A673 (cell line): ENCODE data around the gene SWT1. TPM values are rescaled to one million over a fixed set of nuclear protein-coding genes. Genes with fewer than 3 reads are reported as not detected.
"Not testable (repeated sequence)": the region's sequence is repeated elsewhere in the genome, so short reads cannot be mapped to it uniquely, and the experiment has no call there.

Experiments
- BruUV-seq: library from RNA; stranded (reverse); fragments of 400-500 nt; replicated peaks from 2 replicates; lab custom pipeline; 2021; lab: Mats Ljungman, UMichigan
- CTCF ChIA-PET: fragments of 300-600 bp; sonication (Branson Sonifier 250); formaldehyde crosslinking; loops from one replicate; lab custom pipeline; 2022; ENCODE audit warnings: antibody characterized with exemption; lab: Charles Lee
- POLR2A ChIA-PET: fragments of 300-600 bp; sonication (Branson Sonifier 250); formaldehyde crosslinking; loops from one replicate; lab custom pipeline; 2022; ENCODE audit warnings: antibody characterized with exemption; ENCODE audit not compliant: low non-redundant PET; lab: Charles Lee
- DNase-seq: peaks from one replicate; pipeline ENCODE4 v3.0.0-alpha.2; 2015; ENCODE audit warnings: low spot score
- H3K27ac ChIP-seq: fragments of 200-600 bp; sonication (generic); 2 replicates; pipeline ENCODE4 v1.5.1; 2016; ENCODE audit warnings: mixed run types, low read depth, mild to moderate bottlenecking, mixed read lengths, antibody characterized with exemption, low read length; ENCODE audit not compliant: poor library complexity, severe bottlenecking
- H3K27me3 ChIP-seq: fragments of 200-600 bp; sonication (generic); replicated peaks from 2 replicates; pipeline ENCODE4 v1.6.1; 2017; ENCODE audit warnings: mixed run types, low read depth, mild to moderate bottlenecking, mixed read lengths, antibody characterized with exemption, low read length; ENCODE audit not compliant: insufficient read depth, poor library complexity
- H3K36me3 ChIP-seq: fragments of 200-600 bp; sonication (generic); 2 replicates; pipeline ENCODE4 v1.6.1; 2016; ENCODE audit warnings: mixed run types, mild to moderate bottlenecking, mixed read lengths, antibody characterized with exemption, low read length; ENCODE audit not compliant: insufficient read depth, poor library complexity, severe bottlenecking
- H3K4me1 ChIP-seq: fragments of 200-600 bp; sonication (generic); 2 replicates; pipeline ENCODE4 v1.6.1; 2017; ENCODE audit warnings: mixed run types, mild to moderate bottlenecking, mixed read lengths, antibody characterized with exemption, low read length; ENCODE audit not compliant: insufficient read depth, poor library complexity, severe bottlenecking
- H3K4me3 ChIP-seq: fragments of 200-600 bp; sonication (generic); 2 replicates; pipeline ENCODE4 v1.5.1; 2016; ENCODE audit warnings: low read depth, mixed run types, mild to moderate bottlenecking, mixed read lengths, low read length; ENCODE audit not compliant: poor library complexity, severe bottlenecking
- H3K9me3 ChIP-seq: fragments of 200-600 bp; sonication (generic); 2 replicates; pipeline ENCODE4 v1.6.1; 2016; ENCODE audit warnings: mixed run types, low read depth, mild to moderate bottlenecking, mixed read lengths, antibody characterized with exemption, low read length; ENCODE audit not compliant: poor library complexity, severe bottlenecking
- CTCF ChIP-seq: fragments of 300-800, 200-600 bp; sonication (generic); conservative IDR thresholded peaks from 2 replicates; pipeline ENCODE4 v1.5.1; 2017; ENCODE audit warnings: low read depth, mild to moderate bottlenecking, antibody characterized with exemption, low read length, moderate library complexity, mixed read lengths
- EZH2 ChIP-seq: fragments of 200-600 bp; sonication (generic); IDR thresholded peaks from 2 replicates; pipeline ENCODE4 v1.6.1; 2017; ENCODE audit warnings: borderline replicate concordance, low read depth, mild to moderate bottlenecking, mixed read lengths, antibody characterized with exemption, low read length; ENCODE audit not compliant: poor library complexity, severe bottlenecking
- intact Hi-C: fragments of 100-400 bp; cut with micrococcal nuclease; formaldehyde crosslinking; loops from one replicate; pipeline ENCODE4 v1.10.0; 2022; ENCODE audit not compliant: unreplicated experiment
- total RNA-seq: library from RNA; stranded (reverse); gene quantifications from 2 replicates; pipeline ENCODE4 v1.2.3, GENCODE V29; 2021

Gene SWT1
- total RNA-seq, 1 experiment from 2014 or later = 3.3 TPM

GRCh38 chr1:185208626-185209180 is 51.7 kb downstream of the SWT1 start:
- DNase-seq = no peak
- no peak for TF ChIP-seq CTCF
- TF ChIP-seq EZH2 = no peak
- Histone ChIP-seq H3K4me1 (no peaks in the 10 kb centered on the region), H3K36me3 (no peaks in the 10 kb centered on the region), H3K9me3 (no peaks in the 10 kb centered on the region), H3K27ac (no peak overlapping the region), H3K4me3 (no peak overlapping the region), H3K27me3 (no peaks in the 10 kb centered on the region)
- BruUV-seq = no TSS peak
- ChIA-PET POLR2A (no interaction called here), CTCF (no interaction called here)
- intact Hi-C loops = no loop called here

- CTCF ChIA-PET, H3K4me1 ChIP-seq, H3K27ac ChIP-seq, H3K9me3 ChIP-seq, H3K4me3 ChIP-seq, H3K27me3 ChIP-seq, intact Hi-C loops, H3K36me3 ChIP-seq, POLR2A ChIA-PET, DNase-seq, BruUV-seq: not testable (repeated sequence)
These were observed 52.4 kb downstream of the SWT1 start for GRCh38 chr1:185209357-185209756.

- ChIA-PET CTCF (interaction anchor here (0.7 kb wide), 1 partner anchor 346 kb away, joined by 5 read pairs; no protein-coding TSS in a partner anchor), POLR2A (no interaction called here)
- BruUV-seq = no TSS peak
- Histone ChIP-seq H3K27me3 (no peaks in the 10 kb centered on the region), H3K4me1 (no peaks in the 10 kb centered on the region), H3K4me3 (no peak overlapping the region), H3K27ac (no peak overlapping the region), H3K9me3 (no peaks in the 10 kb centered on the region), H3K36me3 (no peaks in the 10 kb centered on the region)
- intact Hi-C loops = no loop called here
- DNase-seq = no peak
- TF ChIP-seq EZH2 (no peak), CTCF (no peak)
These were observed 56.1 kb downstream of the SWT1 start for GRCh38 chr1:185213091-185213490.

- no peak for TF ChIP-seq EZH2
- H3K36me3 ChIP-seq = no peaks in the 10 kb centered on the region
- ChIA-PET POLR2A (no interaction called here), CTCF (no interaction called here)
- no peak for DNase-seq
- no peak overlapping the region for H3K4me3 ChIP-seq
- no peaks in the 10 kb centered on the region for H3K9me3 ChIP-seq
- H3K27me3 ChIP-seq = no peaks in the 10 kb centered on the region
- H3K27ac ChIP-seq = no peak overlapping the region
- H3K4me1 ChIP-seq = no peaks in the 10 kb centered on the region
- intact Hi-C loops = no loop called here
- no TSS peak for BruUV-seq
These were observed 58.9 kb downstream of the SWT1 start for GRCh38 chr1:185215911-185216310.
